WTC11 (cell line): Measurements from ENCODE around the gene MUSTN1. TPM values are rescaled to one million over a fixed set of nuclear protein-coding genes. Genes with fewer than 3 reads are reported as not detected.

Source experiments
- ATAC-seq: fragments of 200-7000 bp; cut with Tn5 transposase; 2 replicates; pipeline ENCODE4 v1.10.0; 2021; ENCODE audit warnings: mild to moderate bottlenecking, moderate library complexity
- CTCF ChIA-PET: fragments of 300-600 bp; sonication (Branson Sonifier 250); formaldehyde crosslinking; loops from one replicate; lab custom pipeline; 2021; ENCODE audit warnings: antibody characterized with exemption; lab: Charles Lee
- POLR2A ChIA-PET: fragments of 350-600 bp; sonication (Branson Sonifier 250); formaldehyde crosslinking; loops from one replicate; lab custom pipeline; 2021; ENCODE audit warnings: antibody characterized with exemption; lab: Charles Lee
- DNase-seq: peaks from one replicate; pipeline ENCODE4 v3.0.0; 2021; ENCODE audit warnings: low spot score
- H3K27ac Mint-ChIP-seq: 2 replicates; pipeline ENCODE4 v1.8.0; 2021; ENCODE audit warnings: mixed read lengths
- H3K27me3 Mint-ChIP-seq: 2 replicates; pipeline ENCODE4 v1.8.0; 2021; ENCODE audit warnings: low read depth, mild to moderate bottlenecking, moderate library complexity, mixed read lengths
- H3K36me3 Mint-ChIP-seq: 2 replicates; pipeline ENCODE4 v1.8.0; 2021; ENCODE audit warnings: mixed read lengths
- H3K4me1 Mint-ChIP-seq: 2 replicates; pipeline ENCODE4 v1.8.0; 2022; ENCODE audit warnings: mixed read lengths
- H3K4me3 Mint-ChIP-seq: 2 replicates; pipeline ENCODE4 v1.8.0; 2021; ENCODE audit warnings: mild to moderate bottlenecking, moderate library complexity, mixed read lengths
- H3K9me3 Mint-ChIP-seq: 2 replicates; pipeline ENCODE4 v1.8.0; 2021; ENCODE audit warnings: mixed read lengths
- ARID4B ChIP-seq: sonication (generic); formaldehyde crosslinking; IDR thresholded peaks from 2 replicates; pipeline ENCODE4 v1.8.0; 2023; ENCODE audit warnings: missing genetic modification reagents, mild to moderate bottlenecking, borderline replicate concordance
- ATF6 ChIP-seq: sonication (generic); formaldehyde crosslinking; IDR thresholded peaks from 2 replicates; pipeline ENCODE4 v1.8.1; 2023; ENCODE audit warnings: mild to moderate bottlenecking, missing genetic modification reagents
- ESRRA ChIP-seq: sonication (generic); formaldehyde crosslinking; IDR thresholded peaks from 2 replicates; pipeline ENCODE4 v1.8.1; 2022; ENCODE audit warnings: mild to moderate bottlenecking, missing genetic modification reagents, borderline replicate concordance
- FOXJ3 ChIP-seq: sonication (generic); formaldehyde crosslinking; IDR thresholded peaks from 2 replicates; pipeline ENCODE4 v1.9.0; 2021; ENCODE audit warnings: missing genetic modification reagents, mild to moderate bottlenecking, borderline replicate concordance
- IRF2 ChIP-seq: sonication (generic); formaldehyde crosslinking; IDR thresholded peaks from 2 replicates; pipeline ENCODE4 v1.8.0; 2022; ENCODE audit warnings: low read depth, missing genetic modification reagents, borderline replicate concordance
- KAT7 ChIP-seq: sonication (generic); formaldehyde crosslinking; IDR thresholded peaks from 2 replicates; pipeline ENCODE4 v1.8.1; 2023; ENCODE audit warnings: missing genetic modification reagents, mild to moderate bottlenecking, borderline replicate concordance
- MAX ChIP-seq: sonication (generic); formaldehyde crosslinking; IDR thresholded peaks from 2 replicates; pipeline ENCODE4 v1.8.0; 2022; ENCODE audit warnings: mild to moderate bottlenecking, missing genetic modification reagents
- NFATC4 ChIP-seq: fragments of 250-450 bp; sonication (Bioruptor Pico); IDR thresholded peaks from 2 replicates; pipeline ENCODE4 v1.9.0; 2021; ENCODE audit warnings: mild to moderate bottlenecking
- NR3C1 ChIP-seq: sonication (generic); formaldehyde crosslinking; conservative IDR thresholded peaks from 2 replicates; pipeline ENCODE4 v1.8.1; 2023; ENCODE audit warnings: low read depth, mild to moderate bottlenecking, missing genetic modification reagents
- RORB ChIP-seq: fragments of 250-450 bp; sonication (Bioruptor Pico); IDR thresholded peaks from 2 replicates; pipeline ENCODE4 v1.9.0; 2021; ENCODE audit warnings: mild to moderate bottlenecking
- SMAD3 ChIP-seq: sonication (generic); formaldehyde crosslinking; IDR thresholded peaks from 2 replicates; pipeline ENCODE4 v1.8.0; 2022; ENCODE audit warnings: missing genetic modification reagents, mild to moderate bottlenecking, borderline replicate concordance
- TEAD4 ChIP-seq: sonication (generic); formaldehyde crosslinking; IDR thresholded peaks from 2 replicates; pipeline ENCODE4 v1.8.0; 2022; ENCODE audit warnings: mild to moderate bottlenecking, missing genetic modification reagents
- USF2 ChIP-seq: sonication (generic); formaldehyde crosslinking; IDR thresholded peaks from 2 replicates; pipeline ENCODE4 v1.8.1; 2023; ENCODE audit warnings: mild to moderate bottlenecking, missing genetic modification reagents, moderate library complexity
- ZNF121 ChIP-seq: sonication (generic); formaldehyde crosslinking; IDR thresholded peaks from 2 replicates; pipeline ENCODE4 v1.8.0; 2023; ENCODE audit warnings: missing genetic modification reagents
- ZNF317 ChIP-seq: sonication (generic); formaldehyde crosslinking; IDR thresholded peaks from 2 replicates; pipeline ENCODE4 v1.8.1; 2023; ENCODE audit warnings: low read depth, mild to moderate bottlenecking, moderate library complexity, missing genetic modification reagents, borderline replicate concordance
- ZNF425 ChIP-seq: fragments of 250-450 bp; sonication (Bioruptor Pico); conservative IDR thresholded peaks from 2 replicates; pipeline ENCODE4 v1.9.0; 2021; ENCODE audit warnings: mild to moderate bottlenecking
- ZNF512 ChIP-seq: sonication (generic); formaldehyde crosslinking; IDR thresholded peaks from 2 replicates; pipeline ENCODE4 v1.8.1; 2022; ENCODE audit warnings: missing genetic modification reagents, borderline replicate concordance
- ZNF532 ChIP-seq: fragments of 250-450 bp; sonication (Bioruptor Pico); IDR thresholded peaks from 2 replicates; pipeline ENCODE4 v1.9.0; 2021; ENCODE audit warnings: mild to moderate bottlenecking, borderline replicate concordance
- ZSCAN18 ChIP-seq: fragments of 250-450 bp; sonication (Bioruptor Pico); IDR thresholded peaks from 2 replicates; pipeline ENCODE4 v2.1.2; 2022; ENCODE audit warnings: mild to moderate bottlenecking, moderate library complexity
- total RNA-seq: library from RNA; stranded (reverse); gene quantifications from 3 replicates; pipeline ENCODE4 v1.2.3, GENCODE V29; 2021

Gene MUSTN1
- total RNA-seq, 1 experiment from 2014 or later = 4.2 TPM

GRCh38 chr3:52881871-52882270 lies 47.1 kb upstream of the MUSTN1 start:
- Mint-ChIP-seq H3K4me3 (no peak overlapping the region), H3K36me3 (peaks cover 16% of the 10 kb centered on the region), H3K27ac (no peak overlapping the region; the same call in 1 of the 2 replicates), H3K27me3 (no peaks in the 10 kb centered on the region), H3K4me1 (no peaks in the 10 kb centered on the region), H3K9me3 (peaks cover 13% of the 10 kb centered on the region)
- POLR2A ChIA-PET = no interaction called here
- CTCF ChIA-PET = interaction anchor here (1.4 kb wide), 1 partner anchor 144 kb away, joined by 4 read pairs; no protein-coding TSS in a partner anchor
- ATAC-seq (no peak), DNase-seq (no peak)
- TF ChIP-seq NR3C1 (CRISPR knock-in tag) = no peak
- TF ChIP-seq ARID4B (CRISPR knock-in tag) = no peak
- no peak for TF ChIP-seq FOXJ3 (CRISPR knock-in tag)
- TF ChIP-seq KAT7 (CRISPR knock-in tag) = no peak
- TF ChIP-seq RORB = no peak
- TF ChIP-seq ESRRA (CRISPR knock-in tag) = no peak
- no peak for TF ChIP-seq ZNF317 (CRISPR knock-in tag)
- TF ChIP-seq ATF6 (CRISPR knock-in tag) = no peak
- TF ChIP-seq USF2 (CRISPR knock-in tag) = no peak
- no peak for TF ChIP-seq ZSCAN18 (CRISPR knock-in tag)
- TF ChIP-seq ZNF512 (CRISPR knock-in tag) = no peak
- no peak for TF ChIP-seq NFATC4
- TF ChIP-seq ZNF121 (CRISPR knock-in tag) = no peak
- TF ChIP-seq IRF2 (CRISPR knock-in tag) = no peak
- TF ChIP-seq ZNF425 (CRISPR knock-in tag) = no peak
- no peak for TF ChIP-seq SMAD3 (CRISPR knock-in tag)
- TF ChIP-seq MAX (CRISPR knock-in tag) = no peak
- TF ChIP-seq ZNF532 = no peak
- TF ChIP-seq TEAD4 (CRISPR knock-in tag) = no peak
